Uterus (tissue), 4 donors: ENCODE measurements around the gene CSKMT. TPM values are rescaled to one million over a fixed set of nuclear protein-coding genes. Genes with fewer than 3 reads are reported as not detected.
"Not testable (repeated sequence)": the region's sequence is repeated elsewhere in the genome, so short reads cannot be mapped to it uniquely, and the experiment has no call there.

Source experiments
- DNase-seq, 2 donors: peaks; one replicate each; pipeline ENCODE4 v3.0.0-alpha.2; 2019 to 2020
- H3K27ac ChIP-seq, 2 donors: fragments of 200-600 bp; sonication (generic); 1 replicate in 1 of 2; 2 replicates in 1 of 2; pipeline ENCODE4 v1.5.1; 2016 to 2018
- H3K27me3 ChIP-seq, 2 donors: fragments of 200-600 bp; sonication (generic); one replicate each; pipeline ENCODE4 v1.5.1; 2018 to 2019; ENCODE audit warnings: control low read depth in 1 of 2
- H3K36me3 ChIP-seq, 2 donors: fragments of 200-600 bp; sonication (generic); one replicate each; pipeline ENCODE4 v1.5.1; 2019; ENCODE audit warnings: control low read depth in 1 of 2
- H3K4me1 ChIP-seq, 2 donors: fragments of 200-600 bp; sonication (generic); one replicate each; pipeline ENCODE4 v1.5.1; 2018 to 2019; ENCODE audit warnings: control low read depth in 1 of 2
- H3K4me3 ChIP-seq, 2 donors: fragments of 200-600 bp; sonication (generic); 1 replicate in 1 of 2; 2 replicates in 1 of 2; pipeline ENCODE4 v1.5.1; 2018 to 2019; ENCODE audit warnings: mild to moderate bottlenecking in 1 of 2
- H3K9me3 ChIP-seq, 2 donors: fragments of 200-600 bp; sonication (generic); one replicate each; pipeline ENCODE4 v1.5.1; 2019; ENCODE audit warnings: control low read depth in 1 of 2
- POLR2A ChIP-seq, 2 donors: fragments of 450-650 bp; IDR thresholded peaks; one replicate each; pipeline ENCODE4 v1.6.1; 2016; ENCODE audit warnings: antibody characterized with exemption in 2 of 2, mild to moderate bottlenecking in 1 of 2, moderate library complexity in 1 of 2
- intact Hi-C: fragments of 100-400 bp; cut with DNase I; formaldehyde crosslinking; loops from one replicate; pipeline ENCODE4 v1.15.1; 2023; ENCODE audit warnings: low total_unique reads
- total RNA-seq, 4 donors: library from RNA; depleted of rRNA in 3 of 4; stranded (reverse); fragments of >200 nt in 3 of 4; gene quantifications; one replicate each; pipeline versions ENCODE4 v1.1.0 to v1.2.4, GENCODE V29; 2014 to 2023
- TF ChIP-seq, protein P1 (sequence below), 4 experiments: fragments of 200-600 bp in 2 of 4; fragments of 450-650 bp in 2 of 4; sonication (generic) in 2 of 4; IDR thresholded peaks; one replicate each; pipeline ENCODE4 v1.5.1; 2016 to 2019; ENCODE audit warnings: antibody characterized with exemption in 4 of 4, mild to moderate bottlenecking in 2 of 4, moderate library complexity in 1 of 4
- donor health status: DM: yes; HTN: yes; CAD: no.

The CSKMT gene, protein sequence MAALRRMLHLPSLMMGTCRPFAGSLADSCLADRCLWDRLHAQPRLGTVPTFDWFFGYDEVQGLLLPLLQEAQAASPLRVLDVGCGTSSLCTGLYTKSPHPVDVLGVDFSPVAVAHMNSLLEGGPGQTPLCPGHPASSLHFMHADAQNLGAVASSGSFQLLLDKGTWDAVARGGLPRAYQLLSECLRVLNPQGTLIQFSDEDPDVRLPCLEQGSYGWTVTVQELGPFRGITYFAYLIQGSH
- 10 to 100 TPM in 2 of 4 donors, 1 to 10 TPM in 1, not detected in 1; 7.7 to 25.9 (median 12.6) TPM for total RNA-seq

DNA sequence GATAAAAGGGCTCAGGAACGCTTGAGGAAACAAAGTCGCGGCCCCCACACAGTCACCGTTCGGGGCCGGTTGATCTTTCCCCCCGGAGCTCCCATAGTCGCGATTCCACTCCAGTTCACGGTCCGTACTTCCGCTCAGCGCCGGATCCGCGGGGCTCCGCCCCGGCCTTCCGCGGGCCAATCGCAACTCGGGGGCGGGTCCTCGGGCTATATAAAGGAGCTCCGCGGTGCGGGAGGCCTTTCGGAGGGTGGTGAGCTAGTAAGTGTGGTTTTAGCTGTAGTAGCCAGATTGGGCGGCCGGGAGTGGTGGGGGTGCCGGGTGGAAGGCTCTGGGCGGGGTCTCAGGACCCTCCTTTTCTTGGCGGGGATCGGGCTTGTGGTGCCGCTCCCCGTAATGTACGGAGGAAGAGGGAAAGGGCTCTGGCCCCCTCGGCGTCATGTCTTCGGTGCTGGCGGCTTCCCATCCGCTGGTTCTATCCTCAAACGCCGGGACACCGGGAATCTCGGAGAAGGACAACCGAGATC, at the start of gene CSKMT, which contains the start of gene C11orf98:
Gene CSKMT (plus strand): TSS at position 238 of the 524 bp plus-strand sequence. CDS start 568 bp downstream, outside the sequence.
Gene C11orf98 (minus strand): TSS at position 136 of the 524 bp plus-strand sequence. CDS start 41 bp downstream, at position 95.
- H3K27ac ChIP-seq, result peak within 1 kb of the TSS; percentile 88 to 89
- peaks cover 9 to 12% of the 10 kb centered on the region in 2 donors for H3K4me1 ChIP-seq
- TF ChIP-seq, protein P1, sequence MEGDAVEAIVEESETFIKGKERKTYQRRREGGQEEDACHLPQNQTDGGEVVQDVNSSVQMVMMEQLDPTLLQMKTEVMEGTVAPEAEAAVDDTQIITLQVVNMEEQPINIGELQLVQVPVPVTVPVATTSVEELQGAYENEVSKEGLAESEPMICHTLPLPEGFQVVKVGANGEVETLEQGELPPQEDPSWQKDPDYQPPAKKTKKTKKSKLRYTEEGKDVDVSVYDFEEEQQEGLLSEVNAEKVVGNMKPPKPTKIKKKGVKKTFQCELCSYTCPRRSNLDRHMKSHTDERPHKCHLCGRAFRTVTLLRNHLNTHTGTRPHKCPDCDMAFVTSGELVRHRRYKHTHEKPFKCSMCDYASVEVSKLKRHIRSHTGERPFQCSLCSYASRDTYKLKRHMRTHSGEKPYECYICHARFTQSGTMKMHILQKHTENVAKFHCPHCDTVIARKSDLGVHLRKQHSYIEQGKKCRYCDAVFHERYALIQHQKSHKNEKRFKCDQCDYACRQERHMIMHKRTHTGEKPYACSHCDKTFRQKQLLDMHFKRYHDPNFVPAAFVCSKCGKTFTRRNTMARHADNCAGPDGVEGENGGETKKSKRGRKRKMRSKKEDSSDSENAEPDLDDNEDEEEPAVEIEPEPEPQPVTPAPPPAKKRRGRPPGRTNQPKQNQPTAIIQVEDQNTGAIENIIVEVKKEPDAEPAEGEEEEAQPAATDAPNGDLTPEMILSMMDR (IDR thresholded peaks at IDR 0.05), result peak in 1 of 4 experiments; percentile 16
- peak; percentile 95 to 96 for TF ChIP-seq POLR2A (IDR thresholded peaks at IDR 0.05)
- H3K36me3 ChIP-seq, result no peaks in the 10 kb centered on the region
- H3K27me3 ChIP-seq, result no peaks in the 10 kb centered on the region
- DNase-seq, result peak; percentile 95 to 97
- intact Hi-C loops, result no loop called here
- H3K9me3 ChIP-seq, result no peaks in the 10 kb centered on the region
- peak within 1 kb of the TSS; percentile 75 to 92 for H3K4me3 ChIP-seq

DNA sequence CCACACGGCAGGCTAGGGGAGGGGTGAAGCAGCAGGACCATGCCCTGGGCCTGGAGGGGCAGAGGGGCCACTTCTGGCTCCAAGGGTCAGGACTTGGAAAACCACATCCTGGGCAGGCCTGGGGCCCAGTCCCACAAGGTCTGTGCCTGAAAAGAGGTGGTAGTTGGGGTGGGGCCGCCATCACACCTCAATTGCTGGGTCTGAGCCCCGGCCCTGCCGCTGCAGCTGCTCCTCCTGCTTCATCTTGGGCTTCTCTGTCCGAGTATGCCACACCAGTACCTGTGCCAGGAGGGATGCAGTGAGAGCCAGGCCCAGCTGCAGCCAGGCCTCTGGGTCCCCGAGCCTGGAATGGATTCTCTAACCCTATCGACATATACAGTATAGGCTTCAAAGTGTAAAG, 49.6 kb upstream of the CSKMT start:
- Histone ChIP-seq H3K27ac (no peak overlapping the region), H3K4me1 (peaks cover under 1 to 13% of the 10 kb centered on the region in 2 donors), H3K4me3 (no peak overlapping the region), H3K9me3 (no peaks in the 10 kb centered on the region), H3K36me3 (no peaks in the 10 kb centered on the region), H3K27me3 (no peaks in the 10 kb centered on the region)
- no peak for TF ChIP-seq POLR2A (IDR thresholded peaks at IDR 0.05)
- TF ChIP-seq, protein P1 (IDR thresholded peaks at IDR 0.05), result no peak
- no peak for DNase-seq
- intact Hi-C loops, result no loop called here

DNA sequence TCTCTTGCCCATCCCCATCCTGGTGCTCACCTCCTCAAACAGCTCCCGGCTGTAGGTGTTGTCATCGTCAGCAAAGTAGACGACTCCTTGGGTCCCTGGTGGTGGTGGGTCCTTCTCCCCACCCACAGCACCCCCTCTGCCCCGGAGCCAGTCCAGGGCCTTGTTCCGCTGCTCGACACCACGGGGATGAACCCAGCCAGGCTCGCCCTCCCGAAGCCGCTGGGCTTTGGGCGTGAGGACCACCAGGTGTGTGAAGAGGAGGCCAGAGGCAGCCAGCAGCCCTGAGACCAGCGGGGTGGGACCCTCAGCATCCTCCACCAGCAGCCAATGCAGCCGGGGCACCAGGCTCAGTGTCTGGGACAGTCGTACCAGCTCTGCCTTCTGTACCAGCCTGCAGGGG, 48.2 kb upstream of the CSKMT start:
- intact Hi-C loops, H3K4me1 ChIP-seq, H3K4me3 ChIP-seq, H3K27me3 ChIP-seq, H3K36me3 ChIP-seq, H3K9me3 ChIP-seq, DNase-seq, H3K27ac ChIP-seq: not testable (repeated sequence)

DNA sequence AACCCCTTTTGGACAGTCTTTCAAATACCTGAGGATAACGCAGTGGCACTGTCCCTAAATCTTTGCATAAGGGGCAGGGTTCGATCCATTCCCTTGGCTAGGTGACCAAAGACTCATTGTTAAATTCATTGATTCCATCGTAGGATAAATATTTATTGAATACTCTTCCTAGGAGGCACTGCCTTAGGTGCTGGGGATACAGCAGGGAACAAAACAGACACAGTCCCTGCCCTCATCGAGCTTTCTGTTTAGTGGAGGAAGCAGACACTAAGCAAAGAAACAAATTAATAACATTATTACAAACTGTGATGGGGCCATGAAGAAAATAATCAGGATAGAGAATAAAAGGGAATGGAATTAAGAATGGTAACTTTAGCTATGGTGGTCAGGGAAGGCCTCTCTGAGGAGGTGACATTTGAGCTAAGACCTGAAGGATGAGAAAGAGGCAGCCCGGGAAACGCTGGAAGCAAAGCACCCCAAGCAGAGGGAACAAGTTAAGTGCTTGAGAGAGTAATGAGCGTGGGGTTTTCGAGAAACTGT, 44.0 kb upstream of the CSKMT start:
- DNase-seq, result no peak
- peak overlapping the region; percentile 68 to 85 for H3K27ac ChIP-seq
- TF ChIP-seq POLR2A (IDR thresholded peaks at IDR 0.05), result no peak
- TF ChIP-seq, protein P1 (IDR thresholded peaks at IDR 0.05), result no peak
- no peaks in the 10 kb centered on the region for H3K9me3 ChIP-seq
- H3K27me3 ChIP-seq, result no peaks in the 10 kb centered on the region
- peaks cover 5 to 6% of the 10 kb centered on the region in 2 donors for H3K4me1 ChIP-seq
- intact Hi-C loops, result no loop called here
- no peaks in the 10 kb centered on the region for H3K36me3 ChIP-seq
- H3K4me3 ChIP-seq, result peak overlapping the region; percentile 61 to 77

DNA sequence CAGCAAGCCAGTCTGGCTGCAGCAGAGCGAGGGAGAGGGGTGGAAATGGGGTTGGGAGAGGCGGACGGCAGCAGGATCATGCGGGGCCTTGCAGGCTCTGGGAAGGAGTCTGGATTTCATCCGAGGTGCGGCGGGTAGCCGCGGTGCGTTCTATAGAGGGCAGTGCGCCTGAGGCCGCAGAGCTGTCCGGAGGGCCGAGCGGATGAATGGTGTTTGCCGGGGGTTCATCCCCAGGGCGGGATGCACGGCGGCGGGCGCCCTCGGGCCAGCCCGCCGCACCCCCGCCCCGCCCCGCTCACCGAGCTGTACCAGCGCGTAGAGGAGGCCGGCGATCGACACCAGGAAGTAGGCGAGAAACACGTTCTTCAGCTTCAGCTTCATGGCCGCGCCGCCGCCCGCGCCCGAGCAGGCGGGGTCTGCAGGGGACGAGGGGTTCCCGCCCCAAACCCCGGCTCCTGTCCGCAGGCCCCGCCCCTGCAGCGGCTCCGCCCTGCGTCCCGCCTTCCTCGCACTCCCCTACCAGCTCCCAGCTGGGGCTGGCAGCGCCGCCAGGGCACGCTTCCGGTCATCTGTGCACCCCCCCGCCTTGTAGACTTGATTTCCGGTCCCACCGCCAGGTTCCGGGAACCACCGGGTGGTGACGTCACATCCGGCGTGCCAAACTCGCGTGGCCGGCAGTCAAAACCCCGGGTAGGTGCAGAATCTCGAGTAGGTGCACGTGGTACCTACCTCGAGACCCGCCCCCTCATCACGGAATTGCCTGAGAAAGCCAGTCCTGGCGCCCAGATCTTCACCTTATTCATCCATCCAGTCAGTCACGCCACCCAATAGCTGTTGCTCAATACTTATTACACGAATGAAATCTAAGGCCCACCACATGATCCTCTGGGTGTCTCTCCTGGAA, 43.3 kb upstream of the CSKMT start, which contains the start of gene B3GAT3:
Gene B3GAT3 (minus strand): TSS at position 420 of the 904 bp plus-strand sequence. CDS start 39 bp downstream, at position 381.
- DNase-seq, result peak; percentile 98 to 99
- H3K9me3 ChIP-seq, result no peaks in the 10 kb centered on the region
- intact Hi-C loops, result no loop called here
- peaks cover 5 to 6% of the 10 kb centered on the region in 2 donors for H3K4me1 ChIP-seq
- H3K27ac ChIP-seq, result peak within 1 kb of the TSS; percentile 68 to 85
- peak; percentile 79 to 93 for TF ChIP-seq POLR2A (IDR thresholded peaks at IDR 0.05)
- TF ChIP-seq, protein P1 (IDR thresholded peaks at IDR 0.05), result peak in 2 of 4 experiments; percentile 36 to 52
- no peaks in the 10 kb centered on the region for H3K36me3 ChIP-seq
- H3K27me3 ChIP-seq, result no peaks in the 10 kb centered on the region
- peak within 1 kb of the TSS; percentile 61 to 77 for H3K4me3 ChIP-seq
